Measurements from ENCODE around the gene TPRX1. TPM values are rescaled to one million over a fixed set of nuclear protein-coding genes. Genes with fewer than 3 reads are reported as not detected.

Gene TPRX1
- total and polyA plus RNA-seq, 2 donors (not counting 1 experiment from before 2014, with no cell fraction given), result not detected

- WGBS (ENCODE audit: insufficient coverage), result 93% methylated on average over 4 of the region's 5 CpGs
- Histone ChIP-seq H3K4me1 (ENCODE audit: control insufficient read depth in 2 of 2, insufficient read depth in 2 of 2, low read length in 2 of 2) (no peaks in the 10 kb centered on the region), H3K9me3 (ENCODE audit: control extremely low read depth in 1 of 3, control insufficient read depth in 2 of 3, insufficient read depth in 1 of 3, low read length in 2 of 3) (peaks cover 0 to 9% (median 2%) of the 10 kb centered on the region in 3 donors), H3K79me2 (ENCODE audit: control insufficient read depth, insufficient read depth, low read length) (no peaks in the 10 kb centered on the region), H3K27ac (ENCODE audit: low read length in 2 of 2) (no peak overlapping the region), H3K9ac (ENCODE audit: low read length) (no peak overlapping the region), H4K20me1 (ENCODE audit: control insufficient read depth, insufficient read depth, low read length, poor library complexity, severe bottlenecking) (peaks cover 28% of the 10 kb centered on the region), H3K4me3 (ENCODE audit: control extremely low read depth in 1 of 5, extremely low read depth in 1 of 5, insufficient read depth in 1 of 5, low read depth in 2 of 5, low read length in 4 of 5) (no peak overlapping the region), H3K4me2 (replicated peaks; ENCODE audit: low read depth, low read length, poor library complexity, severe bottlenecking) (no peak overlapping the region), H3K36me3 (replicated peaks in 1 of 2; ENCODE audit: control extremely low read depth in 1 of 2, control insufficient read depth in 1 of 2, extremely low read depth in 1 of 2, insufficient read depth in 2 of 2, low read length in 1 of 2) (peaks cover 0 to 48% of the 10 kb centered on the region in 2 experiments), H2AFZ (ENCODE audit: insufficient read depth, low read depth, low read length, poor library complexity, severe bottlenecking) (no peak overlapping the region), H3K27me3 (replicated peaks in 1 of 4; ENCODE audit: control extremely low read depth in 1 of 4, control insufficient read depth in 3 of 4, insufficient read depth in 4 of 4, low read length in 3 of 4) (no peaks in the 10 kb centered on the region)
- ChIA-PET POLR2A (no interaction called here), CTCF (interaction anchor here (0.6 to 1.6 kb wide), 4 partner anchors 10 to 324 kb away, joined by 3 to 4 read pairs (median 3); no protein-coding TSS in a partner anchor)
- ATAC-seq (ENCODE audit: low read depth) (no peak), DNase-seq (no peak)
- intact Hi-C loops (cut with micrococcal nuclease), result no loop called here
- Mint-ChIP-seq H3K4me1 (no peaks in the 10 kb centered on the region), H3K27me3 (no peaks in the 10 kb centered on the region), H3K27ac (no peak overlapping the region), H3K9me3 (ENCODE audit: insufficient read depth) (no peaks in the 10 kb centered on the region), H3K4me3 (no peak overlapping the region)
- TF ChIP-seq CTCF (IDR thresholded peaks at IDR 0.05) (no peak), EZH2 (IDR thresholded peaks at IDR 0.05; ENCODE audit: borderline replicate concordance, insufficient read depth, low read depth, low read length, poor library complexity, severe bottlenecking) (no peak)
Measured at GRCh38 chr19:47758443-47758804, 45.9 kb downstream of the TPRX1 start.

GRCh38 chr19:47757617-47758442 is 46.5 kb downstream of the TPRX1 start:
- no peak overlapping the region for H3K4me3 ChIP-seq (ENCODE audit: control extremely low read depth in 1 of 5, extremely low read depth in 1 of 5, insufficient read depth in 1 of 5, low read depth in 2 of 5, low read length in 4 of 5)
- intact Hi-C loops (cut with micrococcal nuclease), result no loop called here
- Mint-ChIP-seq H3K27ac (no peak overlapping the region), H3K27me3 (no peaks in the 10 kb centered on the region), H3K4me1 (no peaks in the 10 kb centered on the region), H3K4me3 (no peak overlapping the region), H3K9me3 (ENCODE audit: insufficient read depth) (no peaks in the 10 kb centered on the region)
- H3K79me2 ChIP-seq (ENCODE audit: control insufficient read depth, insufficient read depth, low read length), result no peaks in the 10 kb centered on the region
- H3K9ac ChIP-seq (ENCODE audit: low read length), result no peak overlapping the region
- TF ChIP-seq EZH2 (IDR thresholded peaks at IDR 0.05; ENCODE audit: borderline replicate concordance, insufficient read depth, low read depth, low read length, poor library complexity, severe bottlenecking), result no peak
- no peak for TF ChIP-seq CTCF (IDR thresholded peaks at IDR 0.05)
- no peak overlapping the region for H3K27ac ChIP-seq (ENCODE audit: low read length in 2 of 2)
- H3K4me2 ChIP-seq (replicated peaks; ENCODE audit: low read depth, low read length, poor library complexity, severe bottlenecking), result no peak overlapping the region
- H3K9me3 ChIP-seq (ENCODE audit: control extremely low read depth in 1 of 3, control insufficient read depth in 2 of 3, insufficient read depth in 1 of 3, low read length in 2 of 3), result peaks cover 0 to 9% (median 2%) of the 10 kb centered on the region in 3 donors
- H3K27me3 ChIP-seq (replicated peaks in 1 of 4; ENCODE audit: control extremely low read depth in 1 of 4, control insufficient read depth in 3 of 4, insufficient read depth in 4 of 4, low read length in 3 of 4), result no peaks in the 10 kb centered on the region
- no peak for ATAC-seq (ENCODE audit: low read depth)
- ChIA-PET CTCF (interaction anchor here (0.6 to 1.6 kb wide), 3 partner anchors 10 to 323 kb away, joined by 3 read pairs; no protein-coding TSS in a partner anchor), POLR2A (no interaction called here)
- no peaks in the 10 kb centered on the region for H3K4me1 ChIP-seq (ENCODE audit: control insufficient read depth in 2 of 2, insufficient read depth in 2 of 2, low read length in 2 of 2)
- peaks cover 34% of the 10 kb centered on the region for H4K20me1 ChIP-seq (ENCODE audit: control insufficient read depth, insufficient read depth, low read length, poor library complexity, severe bottlenecking)
- WGBS (ENCODE audit: insufficient coverage), result 97% methylated on average over 5 of the region's 14 CpGs
- peaks cover 0 to 54% of the 10 kb centered on the region in 2 experiments for H3K36me3 ChIP-seq (replicated peaks in 1 of 2; ENCODE audit: control extremely low read depth in 1 of 2, control insufficient read depth in 1 of 2, extremely low read depth in 1 of 2, insufficient read depth in 2 of 2, low read length in 1 of 2)
- no peak overlapping the region for H2AFZ ChIP-seq (ENCODE audit: insufficient read depth, low read depth, low read length, poor library complexity, severe bottlenecking)
- DNase-seq, result no peak

Measured in B cell (primary cell).